GM23338 (cell line): ENCODE data around the gene NCKAP5. TPM values are rescaled to one million over a fixed set of nuclear protein-coding genes. Genes with fewer than 3 reads are reported as not detected.

ENCODE experiments used
- ATAC-seq: fragments of 200-7000 bp; cut with Tn5 transposase; 3 replicates; pipeline ENCODE4 v1.9.1; 2020
- DNase-seq: peaks from one replicate; pipeline ENCODE4 v3.0.0-alpha.2; 2015; ENCODE audit warnings: low spot score
- H2AFZ ChIP-seq: fragments of 200-600 bp; sonication (generic); 2 replicates; pipeline ENCODE4 v1.8.0; 2016; ENCODE audit warnings: antibody characterized with exemption, mild to moderate bottlenecking, moderate library complexity
- H3F3A ChIP-seq: fragments of 200-600 bp; sonication (generic); replicated peaks from 2 replicates; pipeline ENCODE4 v1.8.0; 2017; ENCODE audit warnings: antibody characterized with exemption, mixed run types, low read depth
- H3K27ac ChIP-seq: fragments of 200-600 bp; sonication (generic); 2 replicates; pipeline ENCODE4 v1.6.1; 2016; ENCODE audit warnings: low read depth
- H3K27me3 ChIP-seq: fragments of 200-600 bp; sonication (generic); 2 replicates; pipeline ENCODE4 v1.8.0; 2016; ENCODE audit warnings: mild to moderate bottlenecking, mixed run types, moderate library complexity; ENCODE audit not compliant: insufficient read depth
- H3K36me3 ChIP-seq: fragments of 200-600 bp; sonication (generic); 2 replicates; pipeline ENCODE4 v1.8.0; 2016; ENCODE audit warnings: mild to moderate bottlenecking; ENCODE audit not compliant: insufficient read depth
- H3K4me1 ChIP-seq: fragments of 200-600 bp; sonication (generic); 2 replicates; pipeline ENCODE4 v1.8.0; 2016; ENCODE audit warnings: mild to moderate bottlenecking, moderate library complexity; ENCODE audit not compliant: insufficient read depth
- H3K4me2 ChIP-seq: fragments of 200-600 bp; sonication (generic); 2 replicates; pipeline ENCODE4 v1.7.1; 2017; ENCODE audit warnings: mixed run types
- H3K4me3 ChIP-seq: fragments of 200-600 bp; sonication (generic); 2 replicates; pipeline ENCODE4 v1.6.1; 2016; ENCODE audit warnings: mixed run types
- H3K79me2 ChIP-seq: fragments of 200-600 bp; sonication (generic); replicated peaks from 2 replicates; pipeline ENCODE4 v1.8.0; 2017; ENCODE audit warnings: mild to moderate bottlenecking; ENCODE audit not compliant: insufficient read depth
- H3K9me2 ChIP-seq: fragments of 200-600 bp; sonication (generic); 2 replicates; pipeline ENCODE4 v1.8.0; 2017; ENCODE audit not compliant: insufficient read depth
- H4K20me1 ChIP-seq: fragments of 200-600 bp; sonication (generic); replicated peaks from 2 replicates; pipeline ENCODE4 v1.8.0; 2017; ENCODE audit warnings: mild to moderate bottlenecking; ENCODE audit not compliant: insufficient read depth
- H3K27ac Mint-ChIP-seq: 2 replicates; pipeline ENCODE4 v1.8.0; 2020; ENCODE audit warnings: inconsistent platforms, mild to moderate bottlenecking, moderate library complexity, mixed read lengths
- H3K27me3 Mint-ChIP-seq: 3 replicates; pipeline ENCODE4 v1.8.0; 2022; ENCODE audit warnings: low read depth, mild to moderate bottlenecking, moderate library complexity, mixed read lengths, inconsistent platforms; ENCODE audit not compliant: insufficient read depth, poor library complexity
- H3K36me3 Mint-ChIP-seq: 3 replicates; pipeline ENCODE4 v1.8.0; 2021; ENCODE audit warnings: low read depth, mild to moderate bottlenecking, inconsistent platforms, moderate library complexity, mixed read lengths
- H3K4me1 Mint-ChIP-seq: 3 replicates; pipeline ENCODE4 v1.8.0; 2020; ENCODE audit warnings: mild to moderate bottlenecking, inconsistent platforms, mixed read lengths
- H3K4me3 Mint-ChIP-seq: 3 replicates; pipeline ENCODE4 v1.8.0; 2021; ENCODE audit warnings: moderate library complexity, mild to moderate bottlenecking, inconsistent platforms, mixed read lengths
- H3K9me3 Mint-ChIP-seq: 3 replicates; pipeline ENCODE4 v1.8.0; 2020; ENCODE audit warnings: moderate library complexity, mild to moderate bottlenecking, inconsistent platforms, mixed read lengths
- CREB1 ChIP-seq: fragments of 250-450 bp; sonication (Bioruptor Pico); IDR thresholded peaks from 2 replicates; pipeline ENCODE4 v1.5.0; 2020; ENCODE audit warnings: low read depth, mild to moderate bottlenecking, moderate library complexity
- NANOG ChIP-seq: IDR thresholded peaks from 2 replicates; pipeline ENCODE4 v1.6.1; 2016; ENCODE audit warnings: antibody characterized with exemption, borderline replicate concordance
- ZNF331 ChIP-seq: fragments of 250-450 bp; sonication (Bioruptor Pico); IDR thresholded peaks from 2 replicates; pipeline ENCODE4 v1.5.0; 2020; ENCODE audit warnings: low read depth, mild to moderate bottlenecking, moderate library complexity
- polyA plus RNA-seq: library from polyadenylated mRNA; unstranded; fragments of >200 nt; fragmentation: Nextera tagmentation; extraction: Ambion mirVana; gene quantifications from 2 replicates; pipeline ENCODE4 v1.2.1, GENCODE V29; 2016
- total RNA-seq: library from RNA; depleted of rRNA; stranded (reverse); fragments of >200 nt; shearing (Covaris generic); gene quantifications from 2 replicates; pipeline ENCODE4 v1.2.3, GENCODE V29; 2014
- TF ChIP-seq, protein P1 (sequence below): fragments of 250-450 bp; sonication (Bioruptor Pico); IDR thresholded peaks from 2 replicates; pipeline ENCODE4 v1.5.0; 2020; ENCODE audit warnings: mild to moderate bottlenecking, moderate library complexity
- TF ChIP-seq, protein P2 (sequence below), 2 experiments: fragments of 200-600 bp in 1 of 2; sonication (generic) in 1 of 2; conservative IDR thresholded peaks; 2 replicates each; pipeline versions ENCODE4 v1.5.1 to v1.6.1; 2016 to 2017; ENCODE audit warnings: antibody characterized with exemption in 2 of 2, low read depth in 2 of 2, mild to moderate bottlenecking in 2 of 2, moderate library complexity in 1 of 2

Gene NCKAP5
- total and polyA plus RNA-seq, 2 experiments from 2014 or later = 0.34 to 0.73 TPM

GRCh38 chr2:133266926-133267590, 301.2 kb downstream of the NCKAP5 start (continued):
- TF ChIP-seq, protein P1, sequence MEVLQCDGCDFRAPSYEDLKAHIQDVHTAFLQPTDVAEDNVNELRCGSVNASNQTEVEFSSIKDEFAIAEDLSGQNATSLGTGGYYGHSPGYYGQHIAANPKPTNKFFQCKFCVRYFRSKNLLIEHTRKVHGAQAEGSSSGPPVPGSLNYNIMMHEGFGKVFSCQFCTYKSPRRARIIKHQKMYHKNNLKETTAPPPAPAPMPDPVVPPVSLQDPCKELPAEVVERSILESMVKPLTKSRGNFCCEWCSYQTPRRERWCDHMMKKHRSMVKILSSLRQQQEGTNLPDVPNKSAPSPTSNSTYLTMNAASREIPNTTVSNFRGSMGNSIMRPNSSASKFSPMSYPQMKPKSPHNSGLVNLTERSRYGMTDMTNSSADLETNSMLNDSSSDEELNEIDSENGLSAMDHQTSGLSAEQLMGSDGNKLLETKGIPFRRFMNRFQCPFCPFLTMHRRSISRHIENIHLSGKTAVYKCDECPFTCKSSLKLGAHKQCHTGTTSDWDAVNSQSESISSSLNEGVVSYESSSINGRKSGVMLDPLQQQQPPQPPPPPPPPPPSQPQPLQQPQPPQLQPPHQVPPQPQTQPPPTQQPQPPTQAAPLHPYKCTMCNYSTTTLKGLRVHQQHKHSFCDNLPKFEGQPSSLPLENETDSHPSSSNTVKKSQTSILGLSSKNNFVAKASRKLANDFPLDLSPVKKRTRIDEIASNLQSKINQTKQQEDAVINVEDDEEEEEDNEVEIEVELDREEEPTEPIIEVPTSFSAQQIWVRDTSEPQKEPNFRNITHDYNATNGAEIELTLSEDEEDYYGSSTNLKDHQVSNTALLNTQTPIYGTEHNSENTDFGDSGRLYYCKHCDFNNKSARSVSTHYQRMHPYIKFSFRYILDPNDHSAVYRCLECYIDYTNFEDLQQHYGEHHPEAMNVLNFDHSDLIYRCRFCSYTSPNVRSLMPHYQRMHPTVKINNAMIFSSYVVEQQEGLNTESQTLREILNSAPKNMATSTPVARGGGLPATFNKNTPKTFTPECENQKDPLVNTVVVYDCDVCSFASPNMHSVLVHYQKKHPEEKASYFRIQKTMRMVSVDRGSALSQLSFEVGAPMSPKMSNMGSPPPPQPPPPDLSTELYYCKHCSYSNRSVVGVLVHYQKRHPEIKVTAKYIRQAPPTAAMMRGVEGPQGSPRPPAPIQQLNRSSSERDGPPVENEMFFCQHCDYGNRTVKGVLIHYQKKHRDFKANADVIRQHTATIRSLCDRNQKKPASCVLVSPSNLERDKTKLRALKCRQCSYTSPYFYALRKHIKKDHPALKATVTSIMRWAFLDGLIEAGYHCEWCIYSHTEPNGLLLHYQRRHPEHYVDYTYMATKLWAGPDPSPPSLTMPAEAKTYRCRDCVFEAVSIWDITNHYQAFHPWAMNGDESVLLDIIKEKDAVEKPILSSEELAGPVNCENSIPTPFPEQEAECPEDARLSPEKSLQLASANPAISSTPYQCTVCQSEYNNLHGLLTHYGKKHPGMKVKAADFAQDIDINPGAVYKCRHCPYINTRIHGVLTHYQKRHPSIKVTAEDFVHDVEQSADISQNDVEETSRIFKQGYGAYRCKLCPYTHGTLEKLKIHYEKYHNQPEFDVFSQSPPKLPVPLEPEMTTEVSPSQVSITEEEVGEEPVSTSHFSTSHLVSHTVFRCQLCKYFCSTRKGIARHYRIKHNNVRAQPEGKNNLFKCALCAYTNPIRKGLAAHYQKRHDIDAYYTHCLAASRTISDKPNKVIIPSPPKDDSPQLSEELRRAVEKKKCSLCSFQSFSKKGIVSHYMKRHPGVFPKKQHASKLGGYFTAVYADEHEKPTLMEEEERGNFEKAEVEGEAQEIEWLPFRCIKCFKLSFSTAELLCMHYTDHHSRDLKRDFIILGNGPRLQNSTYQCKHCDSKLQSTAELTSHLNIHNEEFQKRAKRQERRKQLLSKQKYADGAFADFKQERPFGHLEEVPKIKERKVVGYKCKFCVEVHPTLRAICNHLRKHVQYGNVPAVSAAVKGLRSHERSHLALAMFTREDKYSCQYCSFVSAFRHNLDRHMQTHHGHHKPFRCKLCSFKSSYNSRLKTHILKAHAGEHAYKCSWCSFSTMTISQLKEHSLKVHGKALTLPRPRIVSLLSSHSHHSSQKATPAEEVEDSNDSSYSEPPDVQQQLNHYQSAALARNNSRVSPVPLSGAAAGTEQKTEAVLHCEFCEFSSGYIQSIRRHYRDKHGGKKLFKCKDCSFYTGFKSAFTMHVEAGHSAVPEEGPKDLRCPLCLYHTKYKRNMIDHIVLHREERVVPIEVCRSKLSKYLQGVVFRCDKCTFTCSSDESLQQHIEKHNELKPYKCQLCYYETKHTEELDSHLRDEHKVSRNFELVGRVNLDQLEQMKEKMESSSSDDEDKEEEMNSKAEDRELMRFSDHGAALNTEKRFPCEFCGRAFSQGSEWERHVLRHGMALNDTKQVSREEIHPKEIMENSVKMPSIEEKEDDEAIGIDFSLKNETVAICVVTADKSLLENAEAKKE (CRISPR knock-in tag) = no peak
- TF ChIP-seq, protein P2, sequence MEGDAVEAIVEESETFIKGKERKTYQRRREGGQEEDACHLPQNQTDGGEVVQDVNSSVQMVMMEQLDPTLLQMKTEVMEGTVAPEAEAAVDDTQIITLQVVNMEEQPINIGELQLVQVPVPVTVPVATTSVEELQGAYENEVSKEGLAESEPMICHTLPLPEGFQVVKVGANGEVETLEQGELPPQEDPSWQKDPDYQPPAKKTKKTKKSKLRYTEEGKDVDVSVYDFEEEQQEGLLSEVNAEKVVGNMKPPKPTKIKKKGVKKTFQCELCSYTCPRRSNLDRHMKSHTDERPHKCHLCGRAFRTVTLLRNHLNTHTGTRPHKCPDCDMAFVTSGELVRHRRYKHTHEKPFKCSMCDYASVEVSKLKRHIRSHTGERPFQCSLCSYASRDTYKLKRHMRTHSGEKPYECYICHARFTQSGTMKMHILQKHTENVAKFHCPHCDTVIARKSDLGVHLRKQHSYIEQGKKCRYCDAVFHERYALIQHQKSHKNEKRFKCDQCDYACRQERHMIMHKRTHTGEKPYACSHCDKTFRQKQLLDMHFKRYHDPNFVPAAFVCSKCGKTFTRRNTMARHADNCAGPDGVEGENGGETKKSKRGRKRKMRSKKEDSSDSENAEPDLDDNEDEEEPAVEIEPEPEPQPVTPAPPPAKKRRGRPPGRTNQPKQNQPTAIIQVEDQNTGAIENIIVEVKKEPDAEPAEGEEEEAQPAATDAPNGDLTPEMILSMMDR (conservative IDR thresholded peaks at IDR 0.05; ENCODE audit: low read depth in 2 of 2) = no peak
- no peak for TF ChIP-seq CREB1
- no peak for TF ChIP-seq NANOG

GRCh38 chr2:133266041-133266925, 302.0 kb downstream of the NCKAP5 start:
- no peaks in the 10 kb centered on the region for H3K36me3 ChIP-seq
- Mint-ChIP-seq H3K4me3 (peak overlapping the region; percentile 85), H3K27me3 (peaks cover 11% of the 10 kb centered on the region), H3K27ac (no peak overlapping the region), H3K36me3 (no peaks in the 10 kb centered on the region), H3K4me1 (peaks cover 14% of the 10 kb centered on the region), H3K9me3 (no peaks in the 10 kb centered on the region; the same call in 2 of the 3 replicates)
- no peaks in the 10 kb centered on the region for H3K79me2 ChIP-seq
- no peaks in the 10 kb centered on the region for H4K20me1 ChIP-seq
- peak; percentile 86 for DNase-seq
- no peak for TF ChIP-seq ZNF331 (CRISPR knock-in tag)
- TF ChIP-seq, protein P2 (conservative IDR thresholded peaks at IDR 0.05; ENCODE audit: low read depth in 2 of 2) = peak; percentile 47 to 57
- peak overlapping the region; percentile 92 for H3K4me2 ChIP-seq
- H3K27me3 ChIP-seq = peaks cover 32% of the 10 kb centered on the region
- no peaks in the 10 kb centered on the region for H3F3A ChIP-seq
- H3K4me1 ChIP-seq = peaks cover 9% of the 10 kb centered on the region; the same call in 1 of the 2 replicates
- no peak overlapping the region for H3K27ac ChIP-seq
- peak; percentile 81 for ATAC-seq
- H3K4me3 ChIP-seq = peak overlapping the region; percentile 76
- H2AFZ ChIP-seq = peak overlapping the region; percentile 96
- H3K9me2 ChIP-seq = no peaks in the 10 kb centered on the region
